GM21723 (cell line): ENCODE results near the gene BRME1.
"Not testable (repeated sequence)": the region's sequence is repeated elsewhere in the genome, so short reads cannot be mapped to it uniquely, and the experiment has no call there.

Experiments used
- ATAC-seq: cut with Tn5 transposase; IDR thresholded peaks from one replicate; pipeline ENCODE4 v1.9.1; 2021; ENCODE audit warnings: mild to moderate bottlenecking, moderate library complexity; ENCODE audit not compliant: unreplicated experiment

The BRME1 gene

DNA sequence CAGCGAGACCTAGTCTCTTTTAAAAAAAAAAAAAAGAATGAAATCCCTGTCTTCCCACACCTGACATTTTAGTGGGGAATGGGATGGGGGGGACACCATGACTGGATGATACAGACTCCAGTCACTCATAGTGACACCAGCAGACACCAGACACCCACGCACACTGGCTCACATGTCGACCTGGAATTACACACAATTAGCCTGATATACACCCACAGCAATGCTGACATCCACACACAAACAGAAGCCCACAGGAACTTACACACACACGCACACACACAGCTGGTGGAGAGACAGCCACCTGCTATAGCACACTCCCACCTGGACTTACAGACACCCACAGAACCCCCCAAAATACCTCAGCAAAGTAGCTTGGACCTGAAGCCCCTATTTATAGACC is 37.3 kb downstream of the BRME1 start:
- no peak for ATAC-seq

DNA sequence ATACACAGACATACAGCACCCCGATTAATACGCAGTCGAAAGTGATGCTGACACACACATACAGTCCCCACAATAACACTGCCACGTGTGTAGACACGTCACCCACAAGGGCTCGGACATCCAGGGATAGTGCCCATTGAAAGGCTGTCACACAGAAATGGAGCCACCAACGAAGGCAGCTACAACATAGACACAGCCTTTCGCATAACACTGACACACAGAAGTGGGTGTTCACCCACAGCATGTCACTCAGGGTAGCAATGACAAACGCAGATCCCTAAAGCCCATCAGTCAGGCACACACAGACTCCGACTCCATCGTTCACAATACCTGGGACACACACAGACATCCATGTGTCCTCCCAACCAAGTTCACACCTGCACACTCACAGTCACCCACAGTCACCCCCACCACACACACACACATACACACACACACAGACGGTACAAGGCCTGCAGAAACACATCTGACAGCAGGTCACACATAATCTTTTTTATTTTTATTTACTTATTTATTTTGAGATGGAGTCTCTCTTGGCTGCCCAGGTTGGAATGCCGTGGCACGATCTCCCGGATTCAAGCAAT is 39.4 kb downstream of the BRME1 start:
- ATAC-seq: no peak

DNA sequence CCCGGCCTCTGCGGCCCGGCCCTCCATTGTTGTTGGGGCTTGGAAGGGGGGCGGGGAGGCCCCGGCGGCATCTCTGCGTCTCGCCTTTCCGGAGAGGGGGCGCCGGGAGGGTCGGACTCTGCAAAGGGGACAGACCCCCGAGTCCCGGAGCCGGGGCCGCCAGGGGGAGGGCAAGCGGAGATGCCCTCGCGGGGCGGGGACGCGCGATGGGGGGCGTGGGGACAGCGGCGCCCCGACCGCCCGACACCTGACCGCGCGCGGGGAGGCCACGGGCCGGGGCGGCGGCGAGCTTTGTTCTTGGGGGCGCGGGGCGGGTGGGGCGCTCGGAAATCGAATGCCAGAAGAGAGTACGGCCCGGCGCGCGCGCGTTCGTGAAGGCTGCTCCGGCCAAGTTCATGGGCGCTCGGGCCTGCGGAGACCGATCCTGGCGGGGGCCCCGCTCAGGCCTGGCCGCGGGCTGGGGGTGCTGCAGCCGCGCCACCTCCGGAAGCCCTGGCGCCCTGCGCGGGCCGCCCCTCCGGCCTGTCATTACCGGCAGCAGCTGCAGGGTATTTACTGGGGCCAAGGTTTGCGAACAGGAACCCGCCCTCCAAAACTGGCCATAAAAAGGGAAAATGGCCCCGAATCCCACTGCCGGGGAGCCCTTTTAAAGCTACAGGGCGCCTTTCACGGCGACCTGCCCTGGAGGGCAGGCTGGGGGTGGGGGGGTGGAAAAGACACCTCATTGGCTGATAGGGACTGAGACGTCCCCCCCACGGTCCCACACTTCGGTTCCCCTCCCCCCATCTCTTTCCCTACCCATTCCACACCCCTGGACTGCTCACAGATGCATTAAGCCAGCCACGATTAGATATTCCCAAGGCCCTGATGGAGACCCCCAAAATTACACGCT is 40.1 kb downstream of the BRME1 start:
- no peak for ATAC-seq

DNA sequence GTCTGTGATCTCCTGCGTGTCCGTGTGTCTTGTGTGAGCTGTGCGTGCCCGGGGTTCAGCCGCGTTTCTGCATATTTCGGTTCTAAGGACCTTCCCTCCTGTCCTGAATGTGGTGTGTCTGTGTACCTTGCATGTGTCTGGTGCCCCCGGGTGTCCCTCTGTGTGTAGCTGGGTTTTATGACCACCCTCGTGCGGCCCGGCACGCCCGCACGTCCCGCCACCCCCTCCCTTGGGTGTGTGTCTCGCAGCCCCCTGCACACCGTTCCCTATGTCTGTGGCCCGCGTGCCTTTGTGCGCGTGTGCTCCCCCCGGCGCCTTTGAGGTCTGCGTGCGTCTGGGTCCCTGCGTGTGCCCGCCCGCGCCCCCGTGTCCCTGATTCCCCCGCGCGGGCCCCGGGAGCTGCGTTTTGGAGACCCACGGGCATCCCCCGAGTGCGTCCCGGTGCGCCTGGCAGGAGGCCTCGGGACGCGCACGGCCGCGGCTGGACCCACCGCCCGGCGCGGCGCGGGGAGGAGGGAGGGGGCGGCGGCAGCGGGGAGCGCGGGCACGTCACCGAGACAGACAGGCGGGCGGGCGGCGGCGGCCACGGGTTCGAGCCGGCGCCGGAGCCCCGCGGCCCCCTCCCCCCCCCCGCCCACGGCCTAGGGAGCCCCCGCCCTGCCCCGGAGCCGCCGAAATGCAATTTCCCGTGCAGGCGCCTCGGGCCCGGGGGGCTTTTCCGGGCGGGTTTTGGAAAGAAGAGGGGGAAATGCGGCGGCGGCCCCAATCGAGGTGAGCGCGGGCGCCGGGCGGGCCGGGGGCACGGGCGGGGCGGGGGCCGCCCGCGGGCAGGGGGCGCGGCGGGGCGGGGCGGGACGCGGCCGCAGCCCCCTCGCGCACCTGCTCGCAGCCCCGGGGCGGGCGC is 41.0 kb downstream of the BRME1 start:
- no peak for ATAC-seq

DNA sequence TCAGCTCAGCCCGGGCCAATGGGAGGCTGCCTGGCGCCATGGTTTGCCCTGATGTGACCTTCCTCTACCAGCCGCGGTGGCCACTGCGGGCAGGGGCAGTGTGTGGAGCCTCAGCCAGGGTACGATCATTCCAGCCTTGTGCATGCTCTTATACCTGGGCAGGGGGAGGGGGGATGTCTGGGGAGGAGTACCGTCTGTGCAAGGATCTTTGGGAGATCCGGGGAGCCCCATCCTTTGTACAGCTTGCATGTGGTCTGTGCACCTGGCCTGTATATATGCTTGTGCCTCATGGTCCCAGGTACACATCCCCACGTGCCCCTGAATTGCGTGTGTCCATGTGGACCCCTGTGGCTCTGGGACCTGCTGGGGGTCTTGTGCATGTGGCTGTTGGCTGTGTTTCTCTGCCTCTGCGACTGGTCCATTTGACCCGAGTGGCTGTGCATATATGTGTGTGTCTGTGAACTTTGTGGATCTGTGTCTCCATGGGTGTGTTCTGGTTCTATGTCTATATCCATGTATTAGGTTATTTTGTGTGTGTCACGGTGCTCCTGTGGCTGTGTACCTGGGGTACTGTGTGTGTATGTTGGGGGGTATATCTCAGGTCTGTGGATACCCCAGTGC is 41.8 kb downstream of the BRME1 start:
- no peak for ATAC-seq

DNA sequence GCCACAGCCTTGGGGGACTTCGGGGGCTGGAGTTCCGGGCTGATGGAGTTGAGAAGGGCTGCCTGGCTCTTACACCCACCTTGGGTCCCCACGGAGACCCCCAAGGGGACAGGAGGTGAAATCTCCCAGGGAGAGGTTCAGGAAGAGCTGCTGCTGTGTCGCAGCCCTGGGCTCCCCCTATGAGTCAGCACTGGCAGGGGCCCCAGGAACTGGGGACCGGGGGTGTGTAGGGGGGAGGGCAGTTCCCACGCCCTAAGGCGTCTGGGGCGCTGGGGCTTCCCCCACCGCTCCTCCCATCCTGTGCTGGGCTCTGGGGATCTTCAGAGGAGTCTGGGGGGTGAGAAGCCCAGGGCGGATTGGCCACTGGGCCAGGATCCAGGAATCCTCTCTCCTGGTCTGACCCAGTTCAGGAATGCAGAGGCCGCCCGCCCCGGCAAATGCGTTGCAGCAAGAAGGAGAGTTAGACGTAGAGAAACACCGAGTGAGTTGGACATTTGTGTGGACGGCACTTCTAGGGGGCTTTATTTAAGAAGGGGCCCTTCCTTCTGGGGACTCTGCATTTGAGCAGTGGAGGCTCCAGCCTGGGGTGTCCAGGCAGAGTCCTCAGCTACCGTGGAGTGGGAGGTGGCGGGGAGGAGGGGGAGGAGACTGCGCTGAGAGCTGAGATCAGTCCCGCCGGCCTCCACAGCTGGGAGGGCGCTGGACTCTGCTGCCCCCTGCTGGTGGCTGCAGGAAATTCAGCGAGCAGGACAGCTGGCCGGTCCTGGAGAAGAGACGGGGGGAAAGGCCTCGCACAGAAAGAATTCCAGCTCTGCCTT is 44.0 kb downstream of the BRME1 start:
- peak; percentile 74 for ATAC-seq

DNA sequence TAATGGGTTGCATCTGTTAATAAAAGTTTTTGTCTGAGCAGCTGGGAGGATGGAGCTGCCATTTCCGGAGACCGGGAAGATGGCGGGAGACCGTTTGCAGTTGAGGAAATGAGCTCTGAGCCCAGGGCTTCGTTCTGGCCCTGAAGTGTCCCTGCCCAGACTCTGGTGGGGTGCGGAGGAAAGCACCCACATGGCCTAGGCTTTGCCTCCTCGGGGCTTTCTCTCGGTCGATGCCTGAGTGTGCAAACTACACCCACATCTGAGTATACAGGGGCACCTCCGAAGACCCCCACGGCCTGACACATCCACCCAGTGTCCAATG is 44.6 kb downstream of the BRME1 start:
- ATAC-seq: peak; percentile 30

DNA sequence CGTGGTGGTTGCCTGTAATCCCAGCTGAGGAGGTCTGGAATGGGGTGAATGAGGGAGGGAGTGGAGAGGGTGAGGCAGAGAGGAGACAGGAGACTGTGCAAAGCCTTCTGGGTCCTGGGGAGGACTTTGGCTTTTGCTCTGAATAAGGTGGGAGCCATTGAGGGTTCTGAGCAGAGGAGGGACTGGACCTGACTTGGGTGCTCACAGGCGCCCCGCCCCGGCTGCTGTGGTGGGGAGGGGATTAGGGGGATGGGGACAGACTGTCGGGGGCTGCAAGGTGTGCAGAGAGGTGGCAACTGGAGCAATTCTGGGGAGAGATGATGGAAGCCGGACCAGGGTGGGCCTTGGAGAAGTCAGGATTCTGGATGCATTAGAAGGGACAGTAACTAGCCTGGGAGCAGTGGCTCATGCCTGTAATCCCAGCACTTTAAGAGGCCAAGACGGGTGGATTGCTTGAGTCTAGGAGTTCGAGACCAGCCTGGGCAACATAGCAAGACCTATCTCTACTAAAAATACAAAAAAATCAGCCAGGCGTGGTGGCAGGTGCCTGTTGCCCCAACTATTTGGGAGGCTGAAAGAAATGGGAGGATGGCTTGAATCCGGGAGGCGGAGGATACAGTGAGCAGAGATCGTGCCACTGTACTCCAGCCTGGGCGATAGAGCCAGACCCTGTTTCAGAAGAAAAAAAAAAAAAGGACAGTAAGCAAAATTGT is 45.1 kb downstream of the BRME1 start:
- no peak for ATAC-seq

DNA sequence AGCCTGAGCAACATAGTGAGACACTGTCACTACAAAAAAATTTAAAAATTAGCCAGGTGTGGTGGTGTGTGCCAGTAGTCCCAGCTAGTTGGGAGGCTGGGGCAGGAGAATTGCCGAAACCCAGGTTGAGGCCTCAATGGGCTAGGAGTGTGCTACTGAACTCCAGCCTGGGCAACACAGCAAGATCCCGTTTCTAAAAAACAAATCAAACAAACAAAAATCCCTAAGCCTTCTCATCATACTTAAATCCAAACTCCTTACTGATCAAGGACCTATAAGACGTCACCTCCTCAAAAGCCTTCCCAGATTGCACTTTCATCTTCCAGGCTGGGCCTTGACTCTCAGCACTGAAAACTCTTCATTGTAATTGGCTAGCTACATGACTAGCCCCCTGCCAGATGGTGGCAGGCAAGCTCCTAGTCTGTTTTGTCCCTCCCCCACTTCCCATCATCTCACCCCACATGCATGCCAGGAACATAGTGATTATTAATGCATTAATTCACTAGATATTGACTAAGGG is 46.5 kb downstream of the BRME1 start:
- no peak for ATAC-seq

DNA sequence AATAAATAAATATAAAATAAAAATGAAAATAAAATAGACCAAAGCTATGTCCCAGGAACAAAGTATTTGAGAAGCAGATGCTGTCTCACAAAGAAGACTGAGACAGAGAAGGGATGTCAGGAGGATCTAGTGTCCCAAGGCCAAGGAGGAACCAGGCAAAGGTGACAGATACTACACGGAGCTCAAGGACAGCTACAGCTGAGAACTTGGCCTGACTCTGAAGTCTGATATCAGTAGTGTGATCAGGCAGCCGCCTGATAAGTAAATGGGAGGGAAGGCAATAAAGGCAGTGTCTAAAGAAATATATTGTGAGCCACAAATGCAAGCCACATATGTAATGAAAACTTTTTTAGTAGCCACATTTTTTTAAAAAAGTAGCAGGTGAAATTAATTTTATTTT is 49.4 kb downstream of the BRME1 start:
- ATAC-seq: no peak

DNA sequence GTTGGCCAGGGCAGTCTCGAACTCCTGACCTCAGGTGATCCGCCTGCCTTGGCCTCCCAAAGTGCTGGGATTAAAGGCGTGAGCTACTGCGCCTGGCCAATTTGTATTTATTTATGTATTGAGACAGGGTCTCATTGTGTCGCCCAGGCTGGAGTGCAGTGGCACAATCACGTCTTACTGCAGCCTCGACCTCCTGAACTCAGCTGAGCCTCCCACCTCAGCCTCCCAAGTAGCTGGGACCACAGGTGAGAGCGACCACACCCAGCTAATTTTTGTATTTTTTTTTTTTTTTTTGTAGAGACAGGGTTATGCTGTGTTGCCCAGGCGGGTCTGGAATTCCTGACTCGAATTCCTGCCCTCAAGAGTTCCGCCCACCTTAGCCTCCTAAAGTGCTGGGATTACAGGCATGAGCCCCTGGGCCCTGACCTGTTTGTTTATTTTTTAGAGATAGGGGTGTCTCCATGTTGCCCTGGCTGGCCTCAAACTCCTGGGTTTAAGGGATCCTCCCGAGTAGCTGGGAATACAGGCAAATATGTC is 53.7 kb downstream of the BRME1 start:
- ATAC-seq: not testable (repeated sequence)

DNA sequence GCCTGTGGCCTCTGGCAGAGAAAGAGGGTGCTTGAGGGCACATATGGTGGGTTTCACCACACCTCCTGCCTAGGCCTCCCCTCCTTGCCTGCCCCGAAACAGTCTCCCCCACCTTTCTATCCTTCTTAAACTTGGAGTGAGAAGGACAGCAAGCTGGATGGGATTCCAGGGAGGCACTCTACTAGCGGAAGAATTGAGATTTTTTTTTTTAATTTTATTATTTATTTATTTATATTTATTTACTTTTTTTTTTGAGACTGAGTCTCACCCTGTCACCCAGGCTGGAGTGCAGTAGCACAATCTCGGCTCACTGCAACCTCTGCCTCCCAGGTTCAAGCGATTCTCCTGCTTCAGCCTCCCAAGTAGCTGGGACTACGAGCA is 54.2 kb downstream of the BRME1 start:
- ATAC-seq: not testable (repeated sequence)

DNA sequence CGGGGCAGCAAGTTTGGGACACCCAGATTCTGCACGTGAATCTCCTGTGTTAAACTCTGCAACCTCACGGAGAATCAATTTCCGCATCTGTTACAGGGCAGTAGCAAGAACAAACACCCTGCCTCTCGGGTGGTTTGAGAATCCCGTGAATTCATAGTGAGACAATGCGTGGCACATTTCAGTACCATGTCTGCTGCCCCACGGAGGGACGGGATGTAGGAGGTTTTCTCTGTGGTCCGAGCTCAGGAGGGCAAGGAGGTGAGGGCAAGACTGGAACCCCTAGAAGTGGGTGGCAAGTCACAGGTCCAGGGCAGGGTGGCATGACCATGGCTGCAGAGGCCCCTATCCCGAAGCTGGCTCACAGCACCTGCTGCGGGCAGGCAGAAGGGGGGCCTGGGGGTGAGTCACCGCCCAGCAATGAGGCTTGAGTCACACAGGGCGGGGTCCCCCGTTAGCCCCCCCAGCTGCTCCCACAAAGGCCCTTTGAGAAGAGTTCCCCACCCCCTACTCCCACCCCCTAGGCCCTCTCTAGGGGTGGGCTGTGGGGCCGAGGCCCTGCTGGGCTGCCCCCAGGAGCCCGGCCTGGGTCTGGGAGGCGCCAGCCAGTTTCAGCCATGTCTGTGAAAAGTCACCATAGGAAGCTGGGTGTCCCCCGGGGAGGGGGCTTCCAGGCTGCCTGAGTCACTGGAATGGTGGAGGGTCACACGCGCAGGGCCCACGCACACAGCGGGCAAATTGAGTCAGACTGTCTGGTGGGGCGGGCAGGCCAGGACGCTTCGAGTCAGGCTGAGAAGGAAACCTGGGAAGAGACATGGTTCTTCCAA is 54.8 kb downstream of the BRME1 start:
- ATAC-seq: no peak

DNA sequence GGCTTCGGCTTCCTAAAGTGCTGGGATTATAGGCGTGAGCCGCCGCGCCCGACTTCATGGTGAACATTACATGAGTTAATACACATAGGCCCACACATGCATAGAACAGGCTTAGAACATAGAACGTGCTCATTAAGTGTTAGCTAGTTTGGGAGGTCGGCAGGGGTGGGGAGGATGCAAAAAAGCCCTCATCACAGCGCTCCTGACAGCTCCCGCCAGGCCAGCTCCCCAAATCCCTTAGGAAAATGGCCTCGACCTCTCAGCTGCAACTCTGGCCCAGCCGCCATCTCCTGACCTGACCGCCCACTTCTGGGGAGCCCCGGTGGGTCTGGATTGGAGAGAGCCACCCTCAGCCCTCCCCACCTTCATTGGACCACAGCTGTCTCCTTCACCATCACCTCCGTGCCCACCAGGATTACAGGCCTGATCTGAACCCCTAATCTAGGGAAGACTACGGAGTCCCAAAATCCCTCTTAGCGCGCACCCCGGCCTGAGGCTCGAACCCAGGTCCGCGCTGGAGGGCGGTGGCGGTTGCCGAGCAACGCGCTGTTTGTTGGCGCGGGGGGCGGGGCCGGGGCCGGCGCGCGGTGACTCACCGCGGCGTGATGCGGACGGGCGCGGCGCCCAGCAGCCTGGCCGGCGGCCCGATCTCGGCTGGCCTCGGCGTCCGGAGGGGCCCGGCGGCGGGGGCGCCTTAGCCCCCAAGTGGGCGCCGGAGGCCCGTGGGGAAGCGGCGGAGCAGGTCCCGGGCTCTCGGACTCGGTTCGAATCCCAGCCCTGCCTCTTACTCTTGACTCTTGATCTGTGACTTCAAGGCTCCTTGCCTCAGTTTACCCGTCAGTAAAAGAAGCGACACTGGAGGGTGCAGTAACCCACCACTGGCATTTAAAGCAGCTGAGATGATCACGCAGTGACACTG is 55.7 kb downstream of the BRME1 start:
- no peak for ATAC-seq

DNA sequence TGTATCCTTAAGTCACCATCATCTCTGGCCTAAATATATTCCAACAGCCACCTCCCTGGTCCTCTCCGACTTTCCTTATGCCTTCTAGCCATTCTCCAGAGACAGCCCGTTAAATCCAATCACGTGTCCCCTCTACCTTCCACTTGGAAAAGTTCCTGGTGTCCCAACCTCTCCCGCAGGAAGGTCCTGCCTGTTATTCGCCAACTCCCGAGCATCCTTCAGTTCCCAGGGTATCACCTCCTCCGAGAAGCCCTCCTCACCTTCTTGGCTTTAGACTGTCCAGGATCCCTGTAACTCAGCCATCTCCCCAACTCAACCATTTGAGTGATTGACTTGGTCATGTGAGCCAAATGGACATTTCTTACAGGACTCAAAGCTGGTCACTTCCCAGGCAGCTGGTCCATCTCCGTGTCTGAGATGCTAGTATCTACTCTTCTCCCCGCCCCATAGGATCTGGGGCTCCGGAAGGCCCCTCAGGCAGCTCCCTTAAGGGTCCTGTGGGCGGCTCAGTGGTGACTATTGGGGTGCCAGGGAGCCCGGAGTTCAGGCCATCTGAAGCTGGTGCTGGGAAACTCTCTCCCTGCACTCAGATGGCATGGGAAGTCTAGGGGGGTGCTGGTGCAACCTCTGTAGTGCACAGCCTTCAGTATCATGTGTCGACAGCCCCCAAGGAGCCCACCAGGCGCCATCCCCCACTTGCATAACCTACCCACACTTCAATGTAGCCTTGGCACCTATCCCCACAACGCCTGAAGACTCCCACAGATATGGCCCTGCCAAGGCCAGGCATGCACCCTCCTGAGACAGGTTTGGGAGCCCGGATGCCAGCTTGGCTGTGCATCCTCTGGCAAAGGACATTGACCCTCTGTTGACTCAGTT is 56.9 kb downstream of the BRME1 start:
- no peak for ATAC-seq

DNA sequence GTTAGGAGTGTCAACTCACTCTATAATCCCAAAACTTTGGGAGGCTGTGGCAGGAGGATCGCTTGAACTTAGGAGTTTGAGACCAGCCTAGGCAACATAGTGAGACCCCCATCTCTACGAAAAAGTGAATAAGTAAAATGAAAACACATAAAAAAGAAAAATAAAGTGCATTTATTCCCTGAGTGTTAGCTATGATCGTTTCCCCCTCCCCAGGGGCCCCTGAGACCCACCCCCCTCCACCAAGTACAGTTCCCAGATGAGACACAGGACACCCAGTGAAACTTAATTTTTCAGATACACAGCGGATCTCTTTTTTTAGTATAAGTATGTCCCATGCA is 57.6 kb downstream of the BRME1 start:
- ATAC-seq: no peak
